GM12874 (cell line): Measurements from ENCODE around the gene INSR.

Source experiments
- CTCF ChIP-seq: IDR thresholded peaks from 2 replicates; pipeline ENCODE4 v1.5.1; 2011; ENCODE audit warnings: low read depth, mild to moderate bottlenecking, control low read depth, low read length, moderate library complexity; ENCODE audit not compliant: insufficient read depth

The INSR gene

DNA sequence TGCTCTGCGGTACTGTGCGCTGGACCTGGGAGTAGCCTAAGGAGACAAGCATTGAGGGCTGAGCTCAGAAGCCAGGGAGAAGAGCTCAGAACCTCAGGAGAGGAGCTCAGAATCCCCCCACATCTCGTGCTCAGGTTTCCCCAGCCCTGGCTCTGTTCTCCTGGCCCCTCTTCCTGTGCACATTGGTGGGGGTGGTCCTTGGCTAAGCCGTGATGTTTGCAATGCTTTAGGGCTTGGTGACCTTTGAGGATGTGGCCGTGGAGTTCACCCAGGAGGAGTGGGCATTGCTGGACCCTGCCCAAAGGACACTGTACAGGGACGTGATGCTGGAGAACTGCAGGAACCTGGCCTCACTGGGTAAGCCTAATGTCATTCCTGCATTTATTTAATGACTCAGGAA is 218.1 kb downstream of the INSR start:
- no peak for TF ChIP-seq CTCF

GRCh38 chr19:7074705-7075282 is 219.4 kb downstream of the INSR start:
- TF ChIP-seq CTCF, result no peak

DNA sequence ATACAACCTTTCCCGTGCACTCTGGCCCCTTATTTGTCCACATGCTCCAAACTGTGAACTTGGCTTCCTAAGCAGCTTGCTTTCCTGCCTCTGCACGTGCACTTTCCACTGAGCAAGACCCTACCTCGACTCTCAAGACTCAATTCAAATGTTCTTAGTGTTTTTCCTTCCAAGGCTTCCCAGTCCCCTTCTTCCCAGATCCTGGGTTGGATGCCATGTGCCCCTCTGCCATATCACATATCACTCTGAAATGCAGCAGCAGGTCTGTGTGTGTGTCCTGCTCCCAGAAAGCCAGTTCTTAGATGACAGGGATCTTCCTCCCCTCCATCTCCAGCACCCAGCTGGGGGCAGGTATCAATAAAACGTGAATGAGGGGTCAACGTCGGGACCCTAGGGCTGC is 221.7 kb downstream of the INSR start:
- TF ChIP-seq CTCF, result no peak

DNA sequence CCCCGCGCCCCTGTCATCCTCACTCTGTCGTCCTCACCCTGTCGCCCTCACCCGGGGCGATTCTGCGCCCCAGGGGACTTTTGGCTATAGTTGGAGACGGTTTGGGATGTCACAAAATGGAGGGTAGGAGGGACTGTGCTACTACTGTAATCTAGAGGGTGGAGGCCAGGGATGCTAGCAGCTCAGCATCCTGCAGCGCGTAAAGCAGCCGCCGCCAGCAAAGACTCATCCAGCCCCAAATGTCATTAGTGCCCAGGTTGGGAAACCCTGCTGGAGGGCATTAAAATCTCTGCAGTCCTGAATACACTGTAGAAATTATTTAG is 224.3 kb downstream of the INSR start:
- TF ChIP-seq CTCF, result no peak

DNA sequence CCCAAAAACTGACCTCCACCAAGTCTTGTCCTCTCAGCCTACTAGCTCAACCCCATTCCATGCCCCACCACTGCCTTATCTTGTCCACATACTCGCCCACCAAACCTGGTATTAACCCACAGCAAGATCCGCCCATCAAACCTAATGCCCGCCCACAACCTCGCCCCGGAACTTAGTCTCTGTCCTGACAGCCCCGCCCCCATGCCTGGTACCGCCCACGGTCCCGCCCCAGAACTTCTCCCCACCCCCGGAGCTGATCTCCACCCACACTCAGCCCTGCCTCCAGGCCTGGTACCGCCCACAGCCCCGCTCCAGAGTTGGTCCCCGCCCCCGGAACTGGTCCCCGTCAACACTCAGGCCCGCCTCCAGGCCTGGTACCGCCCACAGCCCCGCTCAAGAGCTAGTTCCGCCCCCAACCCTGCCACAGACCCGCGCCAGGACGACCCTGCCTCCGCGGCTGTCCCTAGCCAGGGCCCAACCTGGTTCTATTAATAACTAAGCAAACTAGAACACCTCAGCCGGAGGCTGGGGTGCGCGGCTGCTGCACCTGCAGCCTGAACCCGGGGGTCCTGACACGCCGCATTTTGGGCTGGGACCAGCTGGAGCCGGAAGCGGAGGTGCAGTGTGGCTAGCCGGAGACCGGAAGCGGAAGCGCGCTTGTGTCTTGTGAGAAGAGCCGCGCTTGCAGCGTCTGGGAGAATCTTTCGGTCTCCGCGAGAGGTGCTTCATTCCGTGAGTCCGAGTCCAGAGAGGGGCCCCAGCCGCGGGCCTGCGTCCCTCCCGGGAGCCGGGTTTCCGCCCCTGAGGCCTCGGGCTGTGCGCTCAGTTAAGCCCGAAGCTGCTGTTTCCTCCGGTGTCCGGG is 224.9 kb downstream of the INSR start, which contains the start of gene ZNF557:
Gene ZNF557 (plus strand): TSS at position 662 of the 862 bp plus-strand sequence. CDS start 5,372 bp downstream, outside the sequence.
- no peak for TF ChIP-seq CTCF

GRCh38 chr19:7068599-7068998 is 225.6 kb downstream of the INSR start:
- TF ChIP-seq CTCF, result no peak

GRCh38 chr19:7067716-7068115 is 226.5 kb downstream of the INSR start:
- TF ChIP-seq CTCF, result no peak
